Measurements from ENCODE around the gene CCDC97.

Gene CCDC97

DNA sequence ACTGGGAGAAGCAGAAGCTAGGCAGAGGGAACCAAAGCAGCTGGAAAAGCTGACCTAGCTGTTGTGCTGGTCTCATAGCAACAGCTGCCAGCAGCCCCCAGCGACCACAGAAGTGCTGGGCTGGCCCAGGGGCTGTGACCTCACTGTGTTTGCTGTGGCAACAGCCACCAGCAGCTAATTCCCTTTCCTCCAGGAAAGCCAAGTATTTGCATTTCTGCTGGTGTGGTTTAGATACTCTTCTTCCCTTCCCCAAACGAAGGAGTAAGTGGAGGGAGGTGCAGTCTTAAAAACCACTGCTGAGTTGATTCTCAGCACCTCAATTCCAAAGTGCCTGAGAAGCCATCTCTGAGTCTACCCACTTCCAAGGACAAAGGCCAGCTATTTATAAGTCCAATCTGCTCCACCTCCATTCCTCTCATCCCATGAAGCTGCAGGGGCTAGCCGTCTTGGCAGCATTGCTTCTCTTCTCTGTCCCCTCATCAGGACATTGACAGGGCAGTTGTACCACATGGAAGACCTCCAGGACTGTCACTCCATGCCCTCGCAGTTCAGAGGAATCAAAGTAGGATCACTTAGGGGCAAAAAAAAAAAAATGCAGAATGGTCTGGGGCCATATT is 11.5 kb upstream of the CCDC97 start:
- no peak for DNase-seq

DNA sequence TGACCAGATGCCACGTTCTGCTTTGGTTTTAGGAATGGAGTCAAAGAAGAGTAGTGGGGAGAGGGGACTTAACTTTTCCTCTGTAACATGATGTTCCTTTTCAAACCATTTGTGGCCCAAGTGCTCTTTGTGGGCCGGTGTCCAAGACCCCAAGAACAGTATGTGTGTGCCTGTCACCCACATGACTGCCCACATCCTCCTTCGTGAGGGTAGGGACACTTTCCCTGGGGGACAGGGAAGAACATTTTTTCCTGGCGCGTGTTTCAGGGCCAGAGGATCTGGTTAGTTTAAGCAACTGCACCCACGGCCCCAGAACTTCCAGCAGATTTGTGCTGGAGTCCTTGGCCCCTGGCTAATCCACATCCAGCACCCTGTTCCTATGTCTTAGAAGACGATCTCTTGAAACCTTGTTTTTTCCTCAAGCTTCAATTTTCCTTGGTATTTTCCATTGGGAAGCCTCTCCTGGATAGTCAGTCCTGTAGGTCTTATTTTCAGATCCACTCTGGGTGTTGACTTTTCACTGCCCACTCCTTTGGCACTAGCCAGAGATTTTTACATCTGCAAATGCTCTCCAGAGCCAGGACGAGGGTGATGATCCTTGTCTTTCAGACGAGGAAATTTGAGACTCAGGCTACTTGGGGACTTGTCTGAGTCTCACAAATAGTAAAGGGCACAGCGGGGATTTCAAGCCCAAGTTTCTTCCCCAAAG is 10.8 kb upstream of the CCDC97 start:
- no peak for DNase-seq

DNA sequence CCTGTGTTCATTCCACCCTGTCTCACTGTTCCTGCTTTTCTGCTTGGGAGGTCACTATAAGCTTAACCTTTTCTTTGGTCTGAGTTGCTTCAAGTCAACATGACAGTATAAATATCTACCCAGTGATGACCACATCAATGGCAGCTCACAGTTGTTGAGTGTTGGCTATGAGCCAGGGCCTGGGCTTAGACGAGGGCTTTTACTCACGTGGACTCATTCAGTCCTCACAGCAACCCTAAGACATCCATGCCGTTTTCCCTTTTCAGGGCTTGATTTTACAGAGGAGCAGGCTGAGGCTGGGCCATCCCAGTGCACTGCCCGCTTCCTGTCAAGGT is 10.2 kb upstream of the CCDC97 start:
- DNase-seq: peak; percentile 40

DNA sequence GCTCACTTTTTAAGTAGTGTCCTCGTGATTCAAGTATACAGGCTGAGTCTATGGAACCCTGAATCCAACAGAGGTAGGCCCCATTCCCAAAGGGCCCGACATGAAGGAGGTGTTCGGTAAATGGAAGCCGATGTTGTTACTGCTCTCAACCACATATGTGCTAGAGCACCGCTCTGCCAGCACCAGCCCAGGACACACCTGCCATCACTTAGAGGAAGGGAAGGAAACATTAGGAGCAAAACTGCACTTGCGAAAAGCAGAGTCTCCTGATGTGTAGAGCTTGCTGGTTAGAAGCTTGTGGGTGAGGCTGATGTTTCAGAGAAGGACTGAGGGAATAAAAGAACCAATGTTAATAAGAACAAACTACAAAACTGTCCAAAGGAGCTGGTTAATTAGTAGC is 9.4 kb upstream of the CCDC97 start:
- DNase-seq: no peak

DNA sequence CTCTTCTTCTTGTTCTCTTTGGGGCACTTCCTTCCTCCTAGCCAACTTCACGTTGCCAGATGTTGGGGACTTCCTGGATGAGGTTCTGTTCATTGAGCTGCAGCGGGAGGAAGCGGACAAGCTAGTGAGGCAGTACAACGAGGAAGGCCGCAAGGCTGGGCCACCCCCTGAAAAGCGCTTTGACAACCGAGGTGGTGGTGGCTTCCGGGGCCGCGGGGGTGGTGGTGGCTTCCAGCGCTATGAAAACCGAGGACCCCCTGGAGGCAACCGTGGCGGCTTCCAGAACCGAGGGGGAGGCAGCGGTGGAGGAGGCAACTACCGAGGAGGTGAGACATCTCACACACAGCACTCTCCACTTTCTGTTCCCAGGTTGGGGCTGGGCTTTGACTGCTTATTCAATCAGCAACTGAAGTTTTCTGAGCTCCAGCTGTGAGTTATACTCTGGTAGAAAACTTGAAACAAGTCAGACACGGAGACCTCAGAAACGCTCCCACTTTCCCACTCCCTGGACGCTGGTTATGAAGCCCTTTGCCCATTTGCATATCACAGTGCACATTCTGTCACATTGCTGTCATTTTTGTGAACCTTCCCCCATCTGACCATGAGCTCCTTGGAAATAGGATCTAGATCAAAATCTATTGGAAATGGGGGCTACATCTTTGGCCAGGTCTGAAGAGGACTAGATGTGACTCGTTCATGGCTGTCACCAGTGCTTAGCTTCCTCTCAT is 7.2 kb upstream of the CCDC97 start:
- DNase-seq: peak; percentile 58

DNA sequence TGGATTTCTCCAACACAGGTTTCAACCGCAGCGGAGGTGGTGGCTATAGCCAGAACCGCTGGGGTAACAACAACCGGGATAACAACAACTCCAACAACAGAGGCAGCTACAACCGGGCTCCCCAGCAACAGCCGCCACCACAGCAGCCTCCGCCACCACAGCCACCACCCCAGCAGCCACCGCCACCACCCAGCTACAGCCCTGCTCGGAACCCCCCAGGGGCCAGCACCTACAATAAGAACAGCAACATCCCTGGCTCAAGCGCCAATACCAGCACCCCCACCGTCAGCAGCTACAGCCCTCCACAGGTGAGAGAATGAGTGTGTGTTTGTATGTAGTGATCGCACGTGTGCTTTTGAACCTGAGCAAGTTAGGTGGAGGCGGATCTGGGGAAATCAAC is 6.0 kb upstream of the CCDC97 start:
- no peak for DNase-seq

DNA sequence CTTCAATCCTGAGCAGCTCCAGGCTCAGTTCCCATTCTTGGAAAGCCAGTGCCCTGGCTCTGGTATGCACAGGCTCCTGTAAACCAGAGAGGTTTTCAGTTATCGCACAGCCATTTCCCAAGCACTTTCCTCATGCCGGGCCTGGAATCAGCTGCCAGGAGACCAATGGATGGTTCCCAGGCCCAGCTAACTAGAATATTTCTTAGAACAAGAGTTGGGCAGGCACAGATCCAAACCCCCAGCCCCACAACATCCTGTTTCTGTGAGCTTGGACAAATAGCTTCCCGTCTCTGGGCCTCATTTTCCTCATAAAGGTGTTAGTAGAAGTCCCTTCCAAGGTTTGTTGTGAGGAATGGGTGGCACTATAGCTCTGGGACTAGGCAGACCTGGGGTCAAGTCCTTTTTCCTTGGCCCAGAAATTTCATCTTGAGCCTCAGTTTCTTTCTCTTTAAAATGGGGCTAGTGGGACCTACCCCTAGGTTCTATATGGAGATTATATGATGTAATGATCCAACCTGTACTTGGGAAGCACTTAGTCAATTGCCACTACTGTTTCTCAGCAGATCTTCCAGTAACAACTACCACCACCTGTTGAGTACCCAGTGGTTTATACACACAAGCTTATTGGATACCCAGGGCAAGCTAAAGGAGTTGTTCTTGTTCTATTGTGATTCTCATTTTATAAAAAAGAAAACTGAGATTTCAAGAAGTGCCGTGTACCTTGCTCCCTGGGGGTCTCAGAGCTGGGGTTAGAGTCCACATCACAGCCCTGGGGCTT is 5.1 kb upstream of the CCDC97 start:
- no peak for DNase-seq

DNA sequence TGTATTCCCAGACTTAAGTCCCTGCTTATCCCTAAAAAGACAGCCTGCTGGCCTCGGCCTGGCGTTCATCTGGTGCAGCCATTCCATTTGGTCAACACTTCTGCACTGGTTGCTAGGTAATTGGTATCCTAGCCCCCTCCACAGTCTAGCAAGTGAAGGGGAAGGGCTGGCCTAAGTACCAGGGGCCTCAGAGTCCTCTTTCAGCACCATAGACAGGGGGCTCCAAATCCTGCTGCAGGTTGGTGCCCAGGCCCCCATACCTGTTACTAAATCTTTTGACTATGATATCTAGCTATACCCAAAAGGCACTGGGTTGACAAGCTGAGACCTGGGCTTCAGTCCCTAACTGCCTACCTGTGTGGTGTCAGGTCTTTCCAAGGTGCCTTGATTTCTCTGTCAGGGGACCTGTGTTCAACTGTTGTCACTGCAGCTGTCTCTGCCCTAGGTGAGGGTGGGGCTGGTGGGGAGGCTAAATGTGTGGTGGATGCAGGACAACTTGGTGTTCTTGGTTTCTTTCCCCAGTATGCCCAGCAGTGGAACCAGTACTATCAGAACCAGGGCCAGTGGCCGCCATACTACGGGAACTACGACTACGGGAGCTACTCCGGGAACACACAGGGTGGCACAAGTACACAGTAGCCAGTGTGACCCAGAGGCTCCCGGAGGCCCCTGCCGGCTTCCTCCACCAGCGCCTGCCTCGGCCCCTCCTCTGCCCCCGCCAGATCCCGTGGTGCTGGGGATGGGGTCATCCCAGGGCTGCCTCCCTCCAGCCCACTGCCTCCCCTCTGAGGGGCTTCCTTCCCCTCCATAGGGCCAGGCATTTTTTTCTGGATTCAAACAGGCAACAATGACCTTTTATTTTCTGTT is 3.8 kb upstream of the CCDC97 start:
- no peak for DNase-seq

DNA sequence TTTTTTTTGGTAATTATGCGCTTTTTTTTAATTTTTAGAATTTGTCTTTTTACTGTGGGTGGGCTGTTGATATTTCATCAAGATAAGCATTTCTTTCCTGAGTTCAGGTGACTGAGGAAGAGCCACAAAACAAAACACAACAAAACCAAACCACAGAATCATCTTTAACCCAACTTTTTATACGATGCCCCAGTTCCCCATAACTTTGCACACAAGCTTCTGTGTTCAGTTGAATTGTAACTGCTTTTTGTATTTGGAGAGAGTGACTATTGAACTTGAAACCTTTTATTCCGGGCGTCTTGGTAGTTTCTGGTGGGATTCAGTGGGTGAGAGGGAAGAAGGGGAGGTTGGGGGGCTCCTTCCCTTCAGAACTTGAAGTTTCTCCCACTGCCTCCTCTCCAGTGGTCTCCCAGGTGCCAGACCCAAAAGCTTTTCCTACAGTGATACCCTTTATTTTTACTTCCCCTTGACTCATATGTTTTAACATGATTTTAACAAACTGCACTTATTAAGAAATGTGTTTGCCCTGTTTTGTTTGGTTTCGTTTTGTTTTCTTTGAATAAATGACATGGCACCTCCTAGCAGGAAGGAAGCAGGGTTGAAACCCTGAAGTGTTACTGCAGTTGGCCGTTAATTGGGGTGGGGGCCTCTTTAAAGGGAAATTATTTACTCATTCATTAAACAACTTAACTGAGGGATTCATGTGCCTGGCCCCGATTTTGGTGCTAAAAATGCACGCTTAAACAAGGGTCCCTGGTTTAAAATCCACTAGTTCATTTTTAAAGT is 2.7 kb upstream of the CCDC97 start:
- no peak for DNase-seq

DNA sequence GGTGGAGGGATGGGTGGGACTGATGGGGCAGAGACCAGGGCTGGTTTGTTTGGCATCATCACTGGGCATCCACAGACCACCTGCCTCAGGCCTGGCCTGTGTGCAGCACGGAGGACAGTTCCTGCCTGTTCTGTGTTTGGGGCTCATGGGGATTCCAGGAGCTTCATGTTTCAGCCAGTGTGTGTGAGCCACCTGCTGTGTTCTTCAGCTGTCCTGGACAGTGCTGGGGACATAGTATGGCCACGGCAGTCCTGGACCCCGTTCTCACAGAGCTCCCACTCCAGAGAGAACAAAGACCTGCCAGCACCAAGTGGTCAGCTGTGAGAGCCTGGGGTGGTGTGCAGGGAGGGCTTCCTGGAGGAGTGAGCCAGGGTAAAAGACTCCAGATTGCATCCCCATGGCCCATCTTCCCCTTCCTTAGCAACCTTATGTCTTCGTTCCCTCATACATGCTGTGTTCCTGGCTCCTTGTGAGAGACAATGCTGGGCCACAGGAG is 2.0 kb upstream of the CCDC97 start:
- no peak for DNase-seq

DNA sequence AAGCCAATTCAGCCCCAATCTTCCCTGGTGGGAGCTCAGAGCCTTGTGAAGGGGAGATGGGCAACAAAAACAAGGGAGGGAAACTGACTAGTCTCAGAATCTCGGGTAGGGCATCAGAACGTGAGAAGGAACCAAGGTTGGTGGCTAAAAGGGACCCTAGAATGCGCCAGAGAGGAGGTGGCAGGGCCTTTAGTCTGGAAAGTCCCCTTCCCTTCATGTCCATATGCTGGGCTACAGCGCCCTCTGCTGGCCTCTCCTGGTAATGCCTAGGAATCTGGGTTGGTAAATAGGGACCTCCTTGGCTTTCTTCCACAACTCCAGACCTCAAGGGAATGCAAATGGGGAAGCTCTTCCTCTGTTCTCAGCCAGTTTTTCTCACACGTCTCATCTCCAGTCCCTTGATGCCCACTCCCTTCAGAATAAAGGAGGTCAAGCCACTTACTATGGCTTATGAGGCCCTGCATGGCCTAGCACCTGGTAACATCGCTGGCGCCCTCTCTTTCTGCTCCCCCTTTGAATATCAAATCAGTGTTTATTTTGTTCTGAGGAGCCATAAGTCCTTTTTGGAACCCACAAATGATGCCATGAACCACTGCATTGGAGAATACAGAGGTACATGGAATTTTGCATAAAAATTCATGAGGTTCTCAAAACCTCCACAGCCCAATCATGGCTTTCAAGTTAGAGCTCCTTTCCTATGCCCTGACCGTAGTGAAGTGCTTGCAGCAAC is 1.4 kb upstream of the CCDC97 start:
- DNase-seq: peak; percentile 90

DNA sequence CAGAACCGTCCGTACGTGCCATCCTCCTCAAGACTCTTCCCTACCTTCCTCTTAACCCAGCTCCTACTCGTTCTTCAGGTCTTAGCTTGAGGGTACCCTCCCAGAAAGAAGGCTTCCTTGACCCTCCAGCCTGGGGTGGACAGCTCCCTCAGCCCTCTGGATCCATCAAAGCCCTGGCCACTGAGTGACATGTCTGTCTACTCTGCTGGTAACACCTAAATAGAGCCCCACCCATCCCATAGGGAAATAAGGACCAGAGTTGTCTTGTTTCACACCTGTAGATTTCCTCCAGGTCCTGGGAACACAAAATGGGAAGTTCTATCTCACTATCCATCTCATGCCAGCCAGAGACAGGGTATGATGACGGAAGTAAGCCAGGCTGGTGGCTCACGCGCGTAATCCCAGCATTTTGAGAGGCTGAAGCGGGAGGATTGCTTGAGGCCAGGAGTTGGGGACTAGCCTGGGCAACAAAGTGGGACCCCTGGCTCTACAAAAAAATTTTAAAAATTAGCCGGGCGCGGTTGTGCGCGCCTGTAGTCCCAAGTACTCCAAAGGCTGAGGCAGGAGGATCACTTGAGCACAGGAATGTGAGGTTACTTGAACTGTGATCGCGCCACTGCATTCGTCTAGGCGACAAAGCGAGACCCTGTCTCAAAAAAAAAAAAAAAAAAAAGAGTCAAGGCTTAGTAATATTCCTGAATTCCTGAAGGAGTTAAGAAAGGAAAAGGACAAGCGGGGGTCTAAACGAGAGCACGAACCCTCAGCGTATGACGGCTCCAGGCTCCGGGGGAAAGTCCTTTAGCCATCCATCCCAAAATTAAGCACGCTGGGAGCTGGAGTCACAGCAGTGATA is 566 bp upstream of the CCDC97 start:
- DNase-seq: no peak

DNA sequence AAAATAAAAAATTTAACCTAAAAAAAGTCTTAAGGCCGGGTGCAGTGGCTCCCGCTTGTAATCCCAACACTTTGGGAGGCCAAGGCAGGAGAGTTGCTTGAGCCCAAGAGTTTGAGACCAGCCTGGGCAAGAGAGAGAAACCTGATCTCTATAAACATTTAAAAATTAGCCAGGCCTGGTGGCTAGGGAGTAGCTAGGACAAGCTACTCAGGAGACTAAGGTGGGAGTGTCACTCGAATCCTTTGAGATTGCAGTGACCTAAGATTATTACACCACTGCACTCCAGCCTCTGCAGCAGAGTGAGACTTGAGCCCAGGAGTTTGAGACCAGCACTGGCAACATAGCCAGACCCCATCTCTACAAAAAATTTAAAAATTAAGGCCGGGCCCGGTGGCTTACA is 1.1 kb downstream of the CCDC97 start:
- no peak for DNase-seq

DNA sequence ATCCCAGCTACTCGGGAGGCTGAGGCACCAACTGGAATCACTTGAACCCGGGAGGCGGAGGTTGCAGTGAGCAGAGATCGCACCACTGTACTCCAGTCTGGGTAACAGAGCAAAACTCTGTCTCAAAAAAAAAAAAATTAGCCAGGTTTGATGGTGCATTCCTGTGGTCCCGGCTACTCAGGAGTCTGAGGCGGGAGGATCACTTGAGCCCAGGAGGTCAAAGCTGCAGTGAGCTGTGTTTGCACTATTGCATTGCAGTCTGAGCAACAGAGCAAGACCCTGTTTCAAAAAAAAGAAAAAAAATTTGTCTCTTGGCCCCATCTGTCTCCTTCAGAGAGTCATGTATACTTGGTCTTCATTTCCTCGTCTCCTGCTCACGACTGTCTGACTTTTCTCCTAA is 1.6 kb downstream of the CCDC97 start:
- no peak for DNase-seq

DNA sequence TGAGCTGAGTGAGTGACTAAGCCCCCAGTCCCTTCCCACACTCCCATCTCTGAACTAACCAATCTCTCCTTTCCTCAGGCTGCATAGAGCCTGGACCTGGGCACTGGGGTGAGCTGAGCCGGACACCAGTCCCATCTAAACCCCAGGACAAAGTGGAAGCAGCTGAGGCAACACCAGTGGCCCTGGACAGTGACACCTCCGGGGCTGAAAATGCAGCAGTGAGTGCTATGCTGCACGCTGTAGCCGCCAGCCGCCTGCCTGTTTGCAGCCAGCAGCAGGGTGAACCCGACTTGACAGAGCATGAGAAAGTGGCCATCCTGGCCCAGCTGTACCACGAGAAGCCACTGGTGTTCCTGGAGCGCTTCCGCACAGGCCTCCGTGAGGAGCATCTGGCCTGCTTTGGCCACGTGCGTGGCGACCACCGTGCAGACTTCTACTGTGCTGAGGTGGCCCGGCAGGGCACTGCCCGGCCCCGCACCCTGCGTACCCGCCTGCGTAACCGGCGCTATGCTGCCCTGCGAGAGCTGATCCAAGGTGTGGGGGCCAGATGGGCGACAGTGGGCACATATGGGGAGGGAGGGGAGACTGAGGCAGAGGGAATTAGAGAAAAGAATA is 6.4 kb downstream of the CCDC97 start:
- no peak for DNase-seq

DNA sequence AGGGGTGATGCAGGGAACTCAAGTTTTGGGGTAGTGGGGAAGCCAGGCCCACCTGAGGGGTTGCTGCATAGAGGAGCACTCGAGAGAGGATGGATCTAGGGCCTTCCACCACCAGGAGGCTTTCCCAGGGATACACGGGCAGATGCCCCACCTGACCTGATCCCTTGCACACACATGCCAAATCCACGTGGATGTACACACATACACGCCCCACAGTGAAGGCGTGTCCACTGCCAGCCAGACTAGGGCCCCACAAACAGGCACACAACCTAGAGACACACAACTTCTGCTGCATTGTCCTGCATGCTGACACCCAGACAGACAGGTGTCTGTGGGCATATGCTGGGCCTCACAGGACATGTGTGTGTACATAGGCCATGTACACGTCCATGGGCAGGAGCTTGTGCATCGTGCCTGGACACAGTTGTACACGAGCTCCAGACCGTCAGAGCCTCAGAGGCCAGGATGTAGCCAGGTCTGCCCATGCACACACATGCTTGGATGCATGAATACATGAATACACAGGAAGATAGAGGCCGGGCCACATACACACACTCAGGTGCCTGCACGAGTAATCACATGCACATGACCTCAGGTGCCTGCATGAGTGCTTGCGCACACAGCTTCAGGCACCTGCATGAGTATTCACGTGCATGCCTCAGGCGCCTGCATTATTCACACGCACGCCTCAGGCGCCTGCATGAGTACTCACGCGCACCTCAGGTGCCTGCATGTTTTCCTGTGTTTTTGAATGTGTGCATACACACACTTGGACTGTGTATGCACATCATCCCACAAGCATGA is 8.9 kb downstream of the CCDC97 start:
- no peak for DNase-seq

DNA sequence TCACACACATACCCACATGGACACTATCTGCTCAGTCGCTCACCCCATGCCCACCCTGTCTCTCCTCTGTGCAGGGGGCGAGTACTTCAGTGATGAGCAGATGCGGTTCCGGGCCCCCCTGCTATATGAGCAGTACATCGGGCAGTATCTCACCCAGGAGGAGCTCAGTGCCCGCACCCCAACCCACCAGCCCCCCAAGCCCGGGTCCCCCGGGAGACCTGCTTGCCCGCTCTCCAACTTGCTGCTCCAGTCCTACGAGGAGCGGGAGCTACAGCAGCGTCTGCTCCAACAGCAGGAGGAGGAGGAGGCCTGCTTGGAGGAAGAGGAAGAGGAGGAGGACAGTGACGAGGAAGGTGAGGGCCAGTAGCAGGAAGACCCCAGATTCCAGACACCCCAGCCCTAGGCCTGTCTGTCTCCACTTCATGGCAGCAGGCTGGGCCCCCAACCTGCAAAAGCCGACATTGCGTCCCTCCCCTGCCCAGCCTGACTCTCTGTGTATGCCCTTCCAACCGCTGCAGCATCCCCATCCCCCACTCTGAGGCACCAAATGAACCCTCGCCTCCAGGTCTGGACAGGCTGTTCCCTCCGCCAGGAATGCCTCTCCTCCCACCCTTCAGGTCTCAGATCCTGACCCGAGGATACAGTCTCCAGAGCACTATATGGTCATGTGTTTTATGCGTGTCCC is 9.7 kb downstream of the CCDC97 start:
- no peak for DNase-seq

DNA sequence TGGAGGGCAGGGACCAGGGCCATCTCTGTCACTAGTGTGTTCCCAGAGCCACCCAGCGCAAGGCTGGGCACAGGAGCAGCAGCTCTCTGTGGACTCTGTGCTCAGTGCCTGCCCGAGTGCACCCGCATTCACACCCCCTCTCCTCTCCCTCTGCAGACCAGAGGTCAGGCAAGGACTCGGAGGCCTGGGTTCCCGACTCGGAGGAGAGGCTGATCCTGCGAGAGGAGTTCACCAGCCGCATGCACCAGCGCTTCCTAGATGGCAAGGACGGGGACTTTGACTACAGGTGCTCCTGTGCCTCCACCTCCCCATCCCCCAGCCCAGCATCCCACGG is 10.2 kb downstream of the CCDC97 start:
- DNase-seq: no peak
